Caki2 (cell line): ENCODE data around the gene WBP4. TPM values are rescaled to one million over a fixed set of nuclear protein-coding genes. Genes with fewer than 3 reads are reported as not detected.
A peak's percentile ranks its signal among the peaks of the same experiment; 100 is the strongest.

Source experiments
- DNase-seq: peaks from one replicate; pipeline ENCODE4 v3.0.0-alpha.2; 2015; ENCODE audit warnings: low read depth
- in situ Hi-C: cut with HindIII; loops from 2 replicates; pipeline ENCODE4 v1.10.0; 2016; ENCODE audit warnings: low sequenced_read_pairs, low pct_unique_long_range_greater_than_20kb, mixed read lengths
- total RNA-seq: library from RNA; depleted of rRNA; stranded (reverse); fragments of >200 nt; shearing (Covaris generic); gene quantifications from 2 replicates; pipeline ENCODE4 v1.2.3, GENCODE V29; 2014; ENCODE audit warnings: low replicate concordance; rRNA removed

WBP4 gene
- total RNA-seq, 1 experiment from 2014 or later: 3.5 TPM

DNA sequence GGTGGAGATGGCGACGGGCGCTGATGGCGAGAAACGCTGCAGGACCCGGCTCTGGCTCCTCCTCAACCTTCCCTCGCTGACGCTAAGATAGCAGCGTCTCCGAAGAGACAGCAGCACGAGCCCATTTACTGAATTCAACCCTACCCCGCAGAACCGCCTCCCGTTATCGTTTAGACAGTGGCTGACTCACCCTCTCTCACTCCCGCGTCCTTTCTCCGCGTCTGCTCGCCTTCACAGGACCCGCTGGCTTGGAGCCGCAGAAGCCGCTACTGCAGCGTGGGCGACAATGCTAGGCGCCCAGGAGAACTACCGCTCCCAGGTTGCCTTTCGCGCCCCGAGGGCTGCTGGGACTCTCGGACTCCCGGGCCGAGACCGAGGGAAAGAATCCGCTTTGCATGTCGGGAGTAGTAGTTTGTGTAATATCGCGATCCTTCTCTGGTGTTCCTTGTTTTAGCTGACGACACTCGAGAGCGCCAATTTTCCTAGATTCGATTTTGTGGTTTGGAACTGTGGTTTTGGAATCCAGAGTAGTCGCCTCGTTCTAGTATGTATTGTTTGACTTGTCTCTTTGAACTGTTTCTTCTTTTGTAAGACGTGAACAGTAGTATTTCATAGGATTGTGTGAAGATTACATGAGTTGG, 71.3 kb downstream of the WBP4 start, which contains the start of gene KBTBD6:
KBTBD6 (minus strand) TSS at position 291 of the 641 bp plus-strand sequence. CDS start 291 bp downstream, outside the sequence.
- in situ Hi-C loops: no loop called here
- peak; percentile 95 for DNase-seq

Other genes with a start within 250 kb of the WBP4 start
- 16.6 and 18.7 TPM in 2 replicates for gene ELF1, start 42.2 kb upstream of the WBP4 start, total RNA-seq
- gene KBTBD6, start 71.3 kb downstream of the WBP4 start, total RNA-seq: 2.5 and 3.5 TPM in 2 replicates
- 1.5 and 2.0 TPM in 2 replicates for gene KBTBD7, start 133.1 kb downstream of the WBP4 start, total RNA-seq
- 4.3 and 11.6 TPM in 2 replicates for gene MTRF1, start 202.1 kb downstream of the WBP4 start, total RNA-seq
- gene NAA16, start 249.8 kb downstream of the WBP4 start, total RNA-seq: 3.9 and 6.1 TPM in 2 replicates